CD8-positive, alpha-beta memory T cell (primary cell): Measurements from ENCODE around the gene PAFAH1B2. TPM values are rescaled to one million over a fixed set of nuclear protein-coding genes. Genes with fewer than 3 reads are reported as not detected.

ENCODE experiments used
- CTCF ChIA-PET: fragments of 350-600 bp; sonication (Branson Sonifier 250); formaldehyde crosslinking; loops from one replicate; lab custom pipeline; 2021; ENCODE audit warnings: antibody characterized with exemption; lab: Charles Lee
- POLR2A ChIA-PET: fragments of 350-600 bp; sonication (Branson Sonifier 250); formaldehyde crosslinking; loops from one replicate; lab custom pipeline; 2021; ENCODE audit warnings: antibody characterized with exemption; lab: Charles Lee
- DNase-seq, 5 donors: peaks; one replicate each; pipeline versions ENCODE4 v3.0.0 to v3.0.0-alpha.2; 2020 to 2022; ENCODE audit warnings: mixed read lengths in 1 of 5
- H3K27ac ChIP-seq: one replicate; pipeline ENCODE4 v1.7.0; 2013; ENCODE audit warnings: low read depth, mild to moderate bottlenecking, low read length, moderate library complexity
- H3K27me3 ChIP-seq: 2 replicates; pipeline ENCODE4 v1.7.0; 2013; ENCODE audit warnings: low read length, mild to moderate bottlenecking; ENCODE audit not compliant: insufficient read depth, poor library complexity, severe bottlenecking
- H3K36me3 ChIP-seq: 2 replicates; pipeline ENCODE4 v1.7.0; 2013; ENCODE audit warnings: mild to moderate bottlenecking, low read length, moderate library complexity; ENCODE audit not compliant: insufficient read depth
- H3K4me1 ChIP-seq: 2 replicates; pipeline ENCODE4 v1.7.0; 2013; ENCODE audit warnings: mild to moderate bottlenecking, low read length, moderate library complexity; ENCODE audit not compliant: insufficient read depth
- H3K4me3 ChIP-seq: 2 replicates; pipeline ENCODE4 v1.7.0; 2013; ENCODE audit warnings: mild to moderate bottlenecking, low read length
- H3K9me3 ChIP-seq: 2 replicates; pipeline ENCODE4 v1.7.0; 2013; ENCODE audit warnings: mild to moderate bottlenecking, low read length
- H3K27ac Mint-ChIP-seq, 8 donors: one replicate each; pipeline ENCODE4 v1.8.0; 2020 to 2021; ENCODE audit warnings: mixed read lengths in 8 of 8, mild to moderate bottlenecking in 6 of 8, inconsistent platforms in 3 of 8, moderate library complexity in 3 of 8
- H3K27me3 Mint-ChIP-seq, 2 donors: one replicate each; pipeline ENCODE4 v1.8.0; 2020 to 2021; ENCODE audit warnings: mixed read lengths in 2 of 2, mild to moderate bottlenecking in 1 of 2, moderate library complexity in 1 of 2
- H3K36me3 Mint-ChIP-seq, 3 donors: one replicate each; pipeline ENCODE4 v1.8.0; 2020 to 2021; ENCODE audit warnings: mixed read lengths in 3 of 3, inconsistent platforms in 1 of 3, mild to moderate bottlenecking in 1 of 3
- H3K4me1 Mint-ChIP-seq, 3 donors: one replicate each; pipeline ENCODE4 v1.8.0; 2020 to 2021; ENCODE audit warnings: mixed read lengths in 3 of 3, inconsistent platforms in 1 of 3, mild to moderate bottlenecking in 1 of 3
- H3K4me3 Mint-ChIP-seq, 7 donors: one replicate each; pipeline ENCODE4 v1.8.0; 2020 to 2021; ENCODE audit warnings: mixed read lengths in 7 of 7, mild to moderate bottlenecking in 6 of 7, moderate library complexity in 4 of 7, inconsistent platforms in 2 of 7
- H3K9me3 Mint-ChIP-seq, 5 donors: one replicate each; pipeline ENCODE4 v1.8.0; 2020 to 2022; ENCODE audit warnings: mixed read lengths in 5 of 5, mild to moderate bottlenecking in 3 of 5, moderate library complexity in 2 of 5, inconsistent platforms in 1 of 5
- polyA plus RNA-seq: library from polyadenylated mRNA; unstranded; fragments of 300-500 nt; fragmentation: Illumina TruSeq; gene quantifications from one replicate; pipeline ENCODE4 v1.2.3, GENCODE V29; 2021
- total RNA-seq, 2 experiments: library from RNA; stranded (reverse); gene quantifications; one replicate each; pipeline ENCODE4 v1.2.3, GENCODE V29; 2021

Gene PAFAH1B2
- total and polyA plus RNA-seq, 3 experiments from 2014 or later, result 15.9 to 84.5 (median 79.5) TPM

GRCh38 chr11:117195258-117195657, 51.2 kb downstream of the PAFAH1B2 start:
- peak overlapping the region in 1 of 7 donors; percentile 18 for H3K4me3 Mint-ChIP-seq
- Histone ChIP-seq H3K4me3 (no peak overlapping the region), H3K9me3 (no peaks in the 10 kb centered on the region), H3K27me3 (no peaks in the 10 kb centered on the region), H3K27ac (no peak overlapping the region), H3K4me1 (no peaks in the 10 kb centered on the region), H3K36me3 (no peaks in the 10 kb centered on the region)
- H3K36me3 Mint-ChIP-seq, result peaks cover 0 to 32% (median 4%) of the 10 kb centered on the region in 3 donors
- POLR2A ChIA-PET, result interaction anchor here (0.6 kb wide), 1 partner anchor 19 kb away, joined by 7 read pairs; no protein-coding TSS in a partner anchor
- peaks cover 0 to 5% (median 5%) of the 10 kb centered on the region in 3 donors for H3K4me1 Mint-ChIP-seq
- peak in 1 of 5 donors; percentile 7 for DNase-seq
- H3K27ac Mint-ChIP-seq, result peak overlapping the region in 4 of 8 donors; percentile 31 to 73 (median 62)
- no peaks in the 10 kb centered on the region for H3K27me3 Mint-ChIP-seq
- CTCF ChIA-PET, result interaction anchor here (0.8 to 1.3 kb wide), 3 partner anchors 17 to 89 kb away, joined by 3 to 4 read pairs (median 3); partner anchors contain the start of gene SIDT2
- H3K9me3 Mint-ChIP-seq, result no peaks in the 10 kb centered on the region

GRCh38 chr11:117195761-117196160, 51.7 kb downstream of the PAFAH1B2 start:
- H3K27ac ChIP-seq, result no peak overlapping the region
- POLR2A ChIA-PET, result interaction anchor here (0.6 kb wide), 1 partner anchor 19 kb away, joined by 7 read pairs; no protein-coding TSS in a partner anchor
- H3K9me3 Mint-ChIP-seq, result no peaks in the 10 kb centered on the region
- no peaks in the 10 kb centered on the region for H3K4me1 ChIP-seq
- H3K27me3 ChIP-seq, result no peaks in the 10 kb centered on the region
- peaks cover 0 to 30% (median 4%) of the 10 kb centered on the region in 3 donors for H3K36me3 Mint-ChIP-seq
- CTCF ChIA-PET, result interaction anchor here (0.9 to 1.3 kb wide), 2 partner anchors 16 to 89 kb away, joined by 3 read pairs; no protein-coding TSS in a partner anchor
- H3K4me3 ChIP-seq, result no peak overlapping the region
- no peak for DNase-seq
- peaks cover 0 to 7% (median 5%) of the 10 kb centered on the region in 3 donors for H3K4me1 Mint-ChIP-seq
- no peaks in the 10 kb centered on the region for H3K9me3 ChIP-seq
- no peaks in the 10 kb centered on the region for H3K27me3 Mint-ChIP-seq
- peak overlapping the region in 5 of 8 donors; percentile 42 to 88 (median 71) for H3K27ac Mint-ChIP-seq
- no peaks in the 10 kb centered on the region for H3K36me3 ChIP-seq
- H3K4me3 Mint-ChIP-seq, result no peak overlapping the region

- peaks cover 0 to 7% (median 5%) of the 10 kb centered on the region in 3 donors for H3K4me1 Mint-ChIP-seq
- no peaks in the 10 kb centered on the region for H3K4me1 ChIP-seq
- CTCF ChIA-PET, result no interaction called here
- H3K27me3 ChIP-seq, result no peaks in the 10 kb centered on the region
- POLR2A ChIA-PET, result no interaction called here
- no peak overlapping the region for H3K4me3 Mint-ChIP-seq
- H3K27ac ChIP-seq, result no peak overlapping the region
- no peak for DNase-seq
- H3K27ac Mint-ChIP-seq, result peak overlapping the region in 4 of 8 donors; percentile 19 to 88 (median 33)
- H3K9me3 Mint-ChIP-seq, result no peaks in the 10 kb centered on the region
- H3K27me3 Mint-ChIP-seq, result no peaks in the 10 kb centered on the region
- H3K9me3 ChIP-seq, result no peaks in the 10 kb centered on the region
- peaks cover 0 to 29% (median 4%) of the 10 kb centered on the region in 3 donors for H3K36me3 Mint-ChIP-seq
- no peaks in the 10 kb centered on the region for H3K36me3 ChIP-seq
- H3K4me3 ChIP-seq, result no peak overlapping the region
Measured at GRCh38 chr11:117197006-117197405, 52.9 kb downstream of the PAFAH1B2 start.

- CTCF ChIA-PET, result no interaction called here
- H3K27ac Mint-ChIP-seq, result peak overlapping the region in 2 of 8 donors; percentile 52 to 88
- H3K27me3 Mint-ChIP-seq, result no peaks in the 10 kb centered on the region
- H3K4me1 Mint-ChIP-seq, result peaks cover 0 to 7% (median 5%) of the 10 kb centered on the region in 3 donors
- Histone ChIP-seq H3K4me1 (no peaks in the 10 kb centered on the region), H3K27ac (no peak overlapping the region), H3K4me3 (no peak overlapping the region), H3K27me3 (no peaks in the 10 kb centered on the region), H3K9me3 (no peaks in the 10 kb centered on the region), H3K36me3 (no peaks in the 10 kb centered on the region)
- no peaks in the 10 kb centered on the region for H3K9me3 Mint-ChIP-seq
- H3K4me3 Mint-ChIP-seq, result no peak overlapping the region
- H3K36me3 Mint-ChIP-seq, result peaks cover 0 to 24% (median 4%) of the 10 kb centered on the region in 3 donors
- DNase-seq, result no peak
- POLR2A ChIA-PET, result no interaction called here
Measured at GRCh38 chr11:117197516-117198456, 53.7 kb downstream of the PAFAH1B2 start.

GRCh38 chr11:117198613-117199012, 54.5 kb downstream of the PAFAH1B2 start:
- H3K4me3 ChIP-seq, result no peak overlapping the region
- no peaks in the 10 kb centered on the region for H3K9me3 Mint-ChIP-seq
- H3K27ac ChIP-seq, result no peak overlapping the region
- H3K4me1 ChIP-seq, result no peaks in the 10 kb centered on the region
- no peaks in the 10 kb centered on the region for H3K27me3 Mint-ChIP-seq
- POLR2A ChIA-PET, result no interaction called here
- no peaks in the 10 kb centered on the region for H3K36me3 ChIP-seq
- H3K36me3 Mint-ChIP-seq, result peaks cover 0 to 27% (median 4%) of the 10 kb centered on the region in 3 donors
- no peaks in the 10 kb centered on the region for H3K27me3 ChIP-seq
- CTCF ChIA-PET, result no interaction called here
- no peak overlapping the region for H3K4me3 Mint-ChIP-seq
- no peak for DNase-seq
- H3K27ac Mint-ChIP-seq, result peak overlapping the region in 3 of 8 donors; percentile 10 to 47 (median 12)
- H3K4me1 Mint-ChIP-seq, result peaks cover 0 to 10% (median 8%) of the 10 kb centered on the region in 3 donors
- no peaks in the 10 kb centered on the region for H3K9me3 ChIP-seq

GRCh38 chr11:117199053-117199915, 55.2 kb downstream of the PAFAH1B2 start, which contains the start of gene TAGLN:
TAGLN (plus strand) TSS chr11:117199370; CDS start chr11:117203014, 3,644 bp downstream.
- Mint-ChIP-seq H3K9me3 (no peaks in the 10 kb centered on the region), H3K27me3 (no peaks in the 10 kb centered on the region), H3K36me3 (peaks cover 0 to 34% (median 4%) of the 10 kb centered on the region in 3 donors), H3K4me1 (peaks cover 0 to 10% (median 9%) of the 10 kb centered on the region in 3 donors), H3K4me3 (no peak within 1 kb of the TSS), H3K27ac (peak within 1 kb of the TSS in 4 of 8 donors; percentile 46 to 76 (median 54))
- H3K27ac ChIP-seq, result no peak within 1 kb of the TSS
- ChIA-PET CTCF (no interaction called here), POLR2A (no interaction called here)
- no peaks in the 10 kb centered on the region for H3K4me1 ChIP-seq
- H3K9me3 ChIP-seq, result no peaks in the 10 kb centered on the region
- no peak within 1 kb of the TSS for H3K4me3 ChIP-seq
- no peak for DNase-seq
- no peaks in the 10 kb centered on the region for H3K27me3 ChIP-seq
- no peaks in the 10 kb centered on the region for H3K36me3 ChIP-seq

GRCh38 chr11:117199916-117200812, 56.1 kb downstream of the PAFAH1B2 start:
- H3K36me3 ChIP-seq, result no peaks in the 10 kb centered on the region
- no peaks in the 10 kb centered on the region for H3K4me1 ChIP-seq
- Mint-ChIP-seq H3K4me1 (peaks cover 0 to 10% (median 6%) of the 10 kb centered on the region in 3 donors), H3K4me3 (no peak overlapping the region), H3K36me3 (peaks cover 0 to 41% (median 2%) of the 10 kb centered on the region in 3 donors), H3K9me3 (no peaks in the 10 kb centered on the region), H3K27me3 (no peaks in the 10 kb centered on the region), H3K27ac (peak overlapping the region in 7 of 8 donors; percentile 53 to 76 (median 62))
- CTCF ChIA-PET, result no interaction called here
- DNase-seq, result no peak
- no peak overlapping the region for H3K27ac ChIP-seq
- POLR2A ChIA-PET, result no interaction called here
- H3K27me3 ChIP-seq, result no peaks in the 10 kb centered on the region
- H3K4me3 ChIP-seq, result no peak overlapping the region
- no peaks in the 10 kb centered on the region for H3K9me3 ChIP-seq
